GM12801 (cell line): ENCODE data around the gene ATF5.

Experiments
- TF ChIP-seq, protein P1 (sequence below): IDR thresholded peaks from one replicate; pipeline ENCODE4 v1.5.1; 2011; ENCODE audit warnings: control low read depth; ENCODE audit not compliant: insufficient read length; ENCODE audit errors: extremely low read depth

Gene ATF5

DNA sequence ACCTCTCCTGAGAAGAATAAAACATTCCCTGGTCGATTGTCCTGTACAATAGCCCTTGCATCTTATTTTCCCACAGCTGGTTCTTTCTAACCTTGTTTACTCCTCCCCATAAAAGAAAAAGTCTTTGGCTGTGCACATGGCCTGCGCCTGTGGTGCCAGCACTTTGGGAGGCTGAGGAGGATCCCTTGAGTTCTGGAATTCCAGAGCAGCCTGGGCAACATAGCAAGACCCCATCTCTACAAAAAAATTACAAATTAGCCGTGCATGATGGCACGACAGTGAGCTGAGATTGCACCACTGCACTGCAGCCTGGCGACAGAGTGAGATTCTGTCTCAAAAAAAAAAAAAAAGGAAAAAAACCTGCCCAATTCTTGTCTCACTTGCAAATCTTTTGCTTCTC is 7.5 kb downstream of the ATF5 start:
- TF ChIP-seq, protein P1, sequence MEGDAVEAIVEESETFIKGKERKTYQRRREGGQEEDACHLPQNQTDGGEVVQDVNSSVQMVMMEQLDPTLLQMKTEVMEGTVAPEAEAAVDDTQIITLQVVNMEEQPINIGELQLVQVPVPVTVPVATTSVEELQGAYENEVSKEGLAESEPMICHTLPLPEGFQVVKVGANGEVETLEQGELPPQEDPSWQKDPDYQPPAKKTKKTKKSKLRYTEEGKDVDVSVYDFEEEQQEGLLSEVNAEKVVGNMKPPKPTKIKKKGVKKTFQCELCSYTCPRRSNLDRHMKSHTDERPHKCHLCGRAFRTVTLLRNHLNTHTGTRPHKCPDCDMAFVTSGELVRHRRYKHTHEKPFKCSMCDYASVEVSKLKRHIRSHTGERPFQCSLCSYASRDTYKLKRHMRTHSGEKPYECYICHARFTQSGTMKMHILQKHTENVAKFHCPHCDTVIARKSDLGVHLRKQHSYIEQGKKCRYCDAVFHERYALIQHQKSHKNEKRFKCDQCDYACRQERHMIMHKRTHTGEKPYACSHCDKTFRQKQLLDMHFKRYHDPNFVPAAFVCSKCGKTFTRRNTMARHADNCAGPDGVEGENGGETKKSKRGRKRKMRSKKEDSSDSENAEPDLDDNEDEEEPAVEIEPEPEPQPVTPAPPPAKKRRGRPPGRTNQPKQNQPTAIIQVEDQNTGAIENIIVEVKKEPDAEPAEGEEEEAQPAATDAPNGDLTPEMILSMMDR, result no peak

DNA sequence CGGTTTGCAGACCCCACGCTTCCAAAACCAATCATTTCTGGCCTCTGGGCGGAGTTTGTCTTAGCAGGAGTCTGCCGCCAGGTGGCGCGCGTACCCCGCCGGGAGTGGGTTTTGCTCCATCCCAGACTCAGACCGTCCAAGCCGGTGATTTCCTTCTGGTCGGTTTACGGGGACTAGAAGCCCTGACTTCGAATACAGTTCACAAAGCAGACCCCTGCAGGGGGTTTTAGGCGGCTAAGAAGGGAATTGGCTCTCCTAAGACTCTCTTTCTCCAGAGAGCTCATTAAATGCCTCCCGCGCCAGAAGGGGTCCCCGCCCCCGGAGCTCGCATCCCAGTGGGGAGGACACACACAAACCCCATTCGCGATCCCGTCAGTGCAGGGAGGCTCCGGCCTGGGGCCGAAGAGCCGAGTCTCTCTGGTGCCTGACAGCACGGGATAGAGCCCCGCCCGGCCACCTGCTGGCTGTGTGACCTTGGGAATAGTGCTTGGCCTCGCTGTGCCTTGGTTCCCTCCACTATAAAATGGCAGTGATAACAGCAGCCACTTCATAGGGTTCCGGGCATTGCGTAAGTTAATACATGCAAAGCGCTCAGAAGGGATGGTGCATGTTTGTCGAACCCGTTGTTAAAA is 8.9 kb downstream of the ATF5 start:
- TF ChIP-seq, protein P1, result peak; percentile 23

DNA sequence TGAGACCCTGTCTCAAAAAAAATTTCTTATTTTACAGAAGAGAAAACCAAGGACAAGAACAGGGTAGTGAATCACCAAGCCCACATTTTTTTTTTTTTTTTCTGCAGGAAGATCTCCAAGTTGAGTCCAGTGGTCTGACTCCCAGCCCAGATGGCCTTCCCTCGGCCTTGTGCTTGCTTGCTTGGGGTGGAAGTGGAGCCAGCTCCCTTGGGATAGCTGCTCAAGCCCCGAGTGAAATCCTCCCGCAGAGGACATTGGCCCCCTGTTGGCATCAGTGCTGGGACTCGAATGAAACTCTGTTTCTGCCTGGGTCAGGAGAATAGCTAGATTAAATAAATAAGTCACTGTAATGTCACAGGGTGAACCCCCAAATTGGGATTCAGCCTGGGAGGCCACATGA is 9.7 kb downstream of the ATF5 start:
- TF ChIP-seq, protein P1, result no peak

DNA sequence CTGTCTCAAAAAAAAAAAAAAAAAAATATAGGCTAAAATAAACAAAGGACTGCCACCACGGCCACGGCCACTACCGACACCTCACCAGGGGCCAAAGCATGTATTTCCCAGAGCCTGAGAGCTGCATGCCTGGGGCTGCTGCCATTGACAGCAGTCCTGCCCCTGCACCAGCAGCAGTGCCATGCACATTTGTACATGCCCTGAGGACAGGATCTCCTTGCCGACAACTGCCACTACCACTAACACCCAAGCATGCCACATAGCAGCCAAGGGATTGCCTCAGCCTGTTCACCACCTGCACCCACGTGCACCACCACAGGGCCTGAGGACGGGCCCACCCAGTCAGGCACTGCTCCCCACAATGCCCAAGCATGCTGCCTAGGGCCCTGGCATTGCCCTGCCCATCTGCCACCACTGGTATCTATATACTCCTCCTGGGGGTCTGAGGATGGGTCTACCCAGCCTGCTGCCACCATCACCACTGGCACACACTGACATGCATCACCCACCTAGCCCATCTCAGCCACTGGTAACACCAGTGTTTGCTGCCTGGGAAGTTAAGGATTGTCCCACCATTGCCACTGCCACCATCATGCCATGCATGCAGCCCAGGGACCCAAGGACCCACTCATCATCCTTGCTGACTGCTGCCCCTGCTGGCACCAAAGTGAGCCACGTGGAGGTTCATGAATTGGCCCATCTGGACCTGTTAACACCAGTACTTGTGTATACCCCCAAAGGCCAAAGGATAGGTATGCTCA is 10.9 kb downstream of the ATF5 start:
- TF ChIP-seq, protein P1, result no peak

DNA sequence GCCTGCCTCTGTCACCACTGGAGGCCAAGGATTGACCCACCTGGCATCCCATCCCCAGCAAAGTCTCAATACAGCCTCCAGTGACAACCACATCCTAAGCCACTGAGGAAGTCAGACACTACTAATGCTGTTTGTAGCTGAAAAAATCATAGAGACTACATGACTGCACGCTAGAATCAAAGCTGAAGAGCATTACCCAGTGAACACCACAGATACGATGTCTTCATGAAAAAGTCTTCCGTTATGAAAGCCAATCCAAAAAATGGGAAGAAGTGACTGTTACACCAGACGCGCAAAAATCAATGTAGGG is 11.4 kb downstream of the ATF5 start:
- TF ChIP-seq, protein P1, result no peak

DNA sequence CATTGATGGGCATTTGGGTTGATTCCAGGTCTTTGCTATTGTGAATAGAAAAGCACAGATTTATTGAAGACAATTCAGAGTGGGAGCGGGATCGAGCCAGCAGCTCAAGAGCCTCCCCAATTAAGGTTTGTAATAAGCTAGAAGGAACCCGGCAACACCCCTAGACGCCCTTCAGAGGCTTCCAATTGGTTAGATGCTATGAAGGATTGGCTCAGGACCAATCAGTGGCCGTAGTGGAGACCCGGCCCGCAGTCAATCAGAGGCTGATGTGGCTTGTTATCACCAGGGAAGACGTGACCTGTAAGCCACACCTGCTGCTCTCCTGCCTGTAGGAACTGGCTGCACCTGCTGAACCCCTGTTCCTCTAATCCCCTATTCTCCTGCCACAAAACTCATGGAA is 17.4 kb downstream of the ATF5 start:
- TF ChIP-seq, protein P1, result no peak

DNA sequence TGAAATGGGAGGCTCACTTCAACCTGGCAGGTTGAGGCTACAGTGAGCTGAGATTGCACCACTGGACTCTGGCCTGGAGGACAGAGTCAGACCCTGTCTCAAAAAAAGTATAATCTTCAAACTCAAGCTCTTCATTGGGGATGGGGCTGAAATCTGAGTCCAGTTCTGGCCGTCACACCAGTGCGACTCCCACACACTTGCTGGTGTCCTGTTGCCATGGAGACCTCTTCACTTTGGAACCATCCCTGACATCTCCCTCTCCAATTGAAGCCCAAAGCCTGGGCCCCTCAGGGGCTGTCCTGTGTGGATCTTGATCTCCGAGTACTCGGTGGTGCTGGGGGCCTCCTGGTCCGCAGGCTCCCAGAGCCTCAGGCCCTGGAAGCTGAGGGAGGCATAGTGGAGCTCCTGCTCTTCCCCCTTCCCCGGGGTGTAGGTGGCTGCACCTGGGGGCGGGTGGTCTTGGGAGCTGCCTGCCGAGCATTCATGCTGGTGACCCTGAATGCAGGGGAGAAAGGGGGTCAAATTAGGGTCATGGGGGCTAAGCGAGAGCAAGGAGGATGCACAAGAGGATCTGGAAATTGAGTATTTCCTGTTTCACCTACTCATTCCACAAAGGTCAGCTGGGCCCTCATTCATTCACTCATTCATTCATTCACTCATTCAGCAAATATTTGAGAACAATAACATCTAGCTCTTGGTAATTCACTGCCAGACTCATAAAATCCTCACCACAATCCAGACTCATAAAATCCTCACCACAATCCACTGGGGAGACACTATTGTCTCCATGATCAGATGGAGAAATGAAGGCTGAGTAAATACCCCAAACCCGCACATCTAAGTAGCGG is 21.0 kb downstream of the ATF5 start:
- TF ChIP-seq, protein P1, result no peak
